ENCODE results near the gene HECW1.

- no peak for TF ChIP-seq CTCF (IDR thresholded peaks at IDR 0.05)
- TF ChIP-seq EZH2 (IDR thresholded peaks at IDR 0.05): no peak
- no peak for TF ChIP-seq EZH2phosphoT487 (IDR thresholded peaks at IDR 0.05)
These were observed 394.0 kb downstream of the HECW1 start for GRCh38 chr7:43506460-43506859.

Measured in neural progenitor cell (in vitro differentiated cells).